NCI-H226 (cell line): ENCODE data around the gene FITM1.

ENCODE experiments used
- DNase-seq: peaks from one replicate; pipeline ENCODE4 v3.0.0-alpha.2; 2015

Gene FITM1

DNA sequence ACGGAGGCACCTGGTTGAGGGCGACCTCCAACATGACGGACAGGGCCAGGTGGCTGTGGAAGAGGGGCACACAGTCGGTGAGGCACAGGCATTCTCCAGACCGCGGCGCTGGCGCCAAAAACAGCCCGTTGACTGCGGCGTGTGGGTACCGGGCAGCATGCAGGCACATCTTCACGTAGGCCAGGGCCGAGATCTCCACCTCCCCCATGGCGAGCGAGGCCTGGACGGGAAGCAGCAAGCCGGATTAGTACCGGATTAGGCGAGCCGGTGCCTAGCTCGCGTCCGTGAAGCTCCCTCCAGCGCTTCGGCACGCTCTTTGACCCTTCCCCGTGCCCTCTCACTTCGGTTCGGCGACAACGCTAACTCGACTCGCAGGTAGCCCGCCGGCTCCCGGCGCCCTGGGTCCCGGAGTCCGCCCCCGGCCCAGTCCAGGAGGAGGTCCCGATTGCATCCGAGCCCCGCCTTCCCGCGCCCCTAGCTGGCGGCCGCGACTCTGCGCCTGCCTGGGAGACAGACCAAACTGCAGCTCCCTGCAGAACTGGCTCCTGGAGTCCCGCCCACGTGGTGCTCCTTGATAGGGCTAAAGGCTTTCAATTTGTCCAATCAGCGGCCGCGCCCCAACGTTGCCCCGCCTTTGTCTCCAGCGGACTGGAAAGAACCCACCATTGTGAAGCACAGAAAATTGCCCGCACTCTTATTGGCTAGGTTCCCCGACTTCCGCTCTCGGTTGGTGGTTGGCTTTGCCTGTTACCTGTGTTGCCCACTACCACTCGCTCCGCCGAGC, 10.8 kb downstream of the FITM1 start, which contains the start of gene EMC9:
Gene EMC9 (minus strand): TSS at position 495 of the 784 bp plus-strand sequence. CDS start 287 bp downstream, at position 208.
- DNase-seq: peak; percentile 99

DNA sequence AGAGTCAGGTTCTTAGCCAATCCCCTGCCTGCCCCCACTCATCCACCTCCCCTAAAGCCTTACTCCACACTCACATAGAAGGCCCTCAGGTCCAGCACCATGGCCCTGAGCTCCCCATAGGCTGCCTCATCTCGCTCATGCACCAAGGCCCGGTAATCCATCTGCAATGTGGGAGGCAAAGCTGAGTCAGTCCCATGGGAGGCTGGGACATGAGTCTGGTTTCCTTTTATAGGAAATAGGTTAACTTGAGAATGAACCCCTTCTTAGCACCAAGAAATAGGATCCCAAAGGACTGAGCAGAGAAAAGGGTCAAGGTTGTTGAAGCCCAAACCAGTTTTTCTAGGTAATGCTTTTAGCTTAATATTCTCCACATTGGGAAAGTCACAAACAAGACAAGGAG, 13.1 kb downstream of the FITM1 start:
- peak; percentile 40 for DNase-seq

GRCh38 chr14:24144451-24144850, 14.0 kb downstream of the FITM1 start:
- no peak for DNase-seq

- no peak for DNase-seq
These were observed 14.8 kb downstream of the FITM1 start for GRCh38 chr14:24145219-24145618.

- DNase-seq: no peak
These were observed 15.4 kb downstream of the FITM1 start for GRCh38 chr14:24145690-24146452.

- DNase-seq: peak; percentile 97
These were observed 16.1 kb downstream of the FITM1 start, which contains the start of gene PSME2 for GRCh38 chr14:24146453-24146977. PSME2 (minus strand) TSS chr14:24146610; CDS start chr14:24146581, 29 bp downstream.

GRCh38 chr14:24146978-24147760, 16.7 kb downstream of the FITM1 start, which contains the start of gene RNF31:
RNF31 (plus strand) TSS chr14:24147498; CDS start chr14:24147699, 201 bp downstream.
- DNase-seq: peak; percentile 97

DNA sequence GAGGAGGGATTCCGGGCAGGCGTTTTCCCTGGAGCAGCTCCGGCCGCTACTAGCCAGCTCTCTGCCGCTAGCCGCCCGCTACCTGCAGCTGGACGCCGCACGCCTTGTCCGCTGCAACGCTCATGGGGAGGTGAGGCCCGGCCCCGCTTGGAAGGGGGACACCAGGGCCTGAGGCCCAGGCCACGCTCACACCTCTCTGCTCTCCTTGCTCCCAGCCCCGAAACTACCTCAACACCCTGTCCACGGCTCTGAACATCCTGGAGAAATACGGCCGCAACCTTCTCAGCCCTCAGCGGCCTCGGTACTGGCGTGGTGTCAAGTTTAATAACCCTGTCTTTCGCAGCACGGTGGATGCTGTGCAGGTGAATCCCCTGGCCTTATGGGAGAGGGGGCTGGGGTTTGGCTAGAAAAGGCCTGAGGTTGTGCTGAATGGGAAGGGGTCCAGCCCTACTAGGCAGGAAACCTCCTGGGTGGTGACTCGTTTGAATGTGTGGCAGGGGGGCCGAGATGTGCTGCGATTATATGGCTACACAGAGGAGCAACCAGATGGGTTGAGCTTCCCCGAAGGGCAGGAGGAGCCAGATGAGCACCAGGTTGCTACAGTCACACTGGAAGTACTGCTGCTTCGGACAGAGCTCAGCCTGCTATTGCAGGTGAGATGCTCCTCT, 17.4 kb downstream of the FITM1 start:
- no peak for DNase-seq

DNA sequence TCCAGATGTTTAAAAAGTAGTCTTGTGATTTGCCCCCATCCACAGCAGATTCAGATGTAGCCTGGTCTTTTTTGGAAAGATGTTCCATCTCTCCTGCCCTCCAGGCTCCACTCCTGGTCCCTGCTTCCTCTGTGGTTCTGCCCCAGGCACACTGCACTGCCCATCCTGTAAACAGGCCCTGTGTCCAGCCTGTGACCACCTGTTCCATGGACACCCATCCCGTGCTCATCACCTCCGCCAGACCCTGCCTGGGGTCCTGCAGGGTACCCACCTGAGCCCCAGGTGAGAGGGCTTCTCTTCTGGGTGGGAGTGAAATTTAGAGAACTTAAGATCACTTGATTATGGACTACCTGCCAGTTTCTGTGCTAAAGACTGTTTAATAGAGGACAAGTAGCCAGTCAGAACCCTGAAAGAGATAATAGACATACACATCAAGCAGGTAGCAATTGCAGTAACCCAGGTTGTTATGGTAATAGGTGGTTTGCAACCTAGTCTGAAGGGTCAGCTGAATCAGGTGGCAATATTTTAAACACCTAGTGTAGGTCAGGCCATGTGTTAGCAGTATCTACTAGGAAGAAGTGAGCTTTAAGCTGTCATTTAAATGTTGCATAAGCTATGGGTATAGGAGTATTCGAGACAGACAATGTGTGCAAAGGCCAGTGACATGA, 19.0 kb downstream of the FITM1 start:
- DNase-seq: no peak

GRCh38 chr14:24150061-24150460, 19.6 kb downstream of the FITM1 start:
- DNase-seq: no peak

DNA sequence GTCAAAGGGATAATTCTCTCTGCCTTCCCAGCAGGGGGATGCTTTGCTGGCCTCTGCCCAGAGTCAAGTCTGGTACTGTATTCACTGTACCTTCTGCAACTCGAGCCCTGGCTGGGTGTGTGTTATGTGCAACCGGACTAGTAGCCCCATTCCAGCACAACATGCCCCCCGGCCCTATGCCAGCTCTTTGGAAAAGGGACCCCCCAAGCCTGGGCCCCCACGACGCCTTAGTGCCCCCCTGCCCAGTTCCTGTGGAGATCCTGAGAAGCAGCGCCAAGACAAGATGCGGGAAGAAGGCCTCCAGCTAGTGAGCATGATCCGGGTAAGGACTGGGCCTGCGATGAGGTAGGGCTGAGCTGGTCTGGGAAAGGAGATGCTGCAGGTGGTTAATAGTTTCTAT, 20.1 kb downstream of the FITM1 start:
- no peak for DNase-seq

DNA sequence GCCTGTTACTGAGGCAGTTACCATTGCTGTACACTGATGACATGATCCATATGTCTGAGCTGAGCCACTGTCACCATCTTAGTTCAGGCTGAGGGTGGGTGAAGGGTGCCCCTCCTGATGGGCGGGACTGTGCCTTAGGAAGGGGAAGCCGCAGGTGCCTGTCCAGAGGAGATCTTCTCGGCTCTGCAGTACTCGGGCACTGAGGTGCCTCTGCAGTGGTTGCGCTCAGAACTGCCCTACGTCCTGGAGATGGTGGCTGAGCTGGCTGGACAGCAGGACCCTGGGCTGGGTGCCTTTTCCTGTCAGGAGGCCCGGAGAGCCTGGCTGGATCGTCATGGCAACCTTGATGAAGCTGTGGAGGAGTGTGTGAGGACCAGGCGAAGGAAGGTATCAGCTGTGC, 20.5 kb downstream of the FITM1 start:
- DNase-seq: no peak

DNA sequence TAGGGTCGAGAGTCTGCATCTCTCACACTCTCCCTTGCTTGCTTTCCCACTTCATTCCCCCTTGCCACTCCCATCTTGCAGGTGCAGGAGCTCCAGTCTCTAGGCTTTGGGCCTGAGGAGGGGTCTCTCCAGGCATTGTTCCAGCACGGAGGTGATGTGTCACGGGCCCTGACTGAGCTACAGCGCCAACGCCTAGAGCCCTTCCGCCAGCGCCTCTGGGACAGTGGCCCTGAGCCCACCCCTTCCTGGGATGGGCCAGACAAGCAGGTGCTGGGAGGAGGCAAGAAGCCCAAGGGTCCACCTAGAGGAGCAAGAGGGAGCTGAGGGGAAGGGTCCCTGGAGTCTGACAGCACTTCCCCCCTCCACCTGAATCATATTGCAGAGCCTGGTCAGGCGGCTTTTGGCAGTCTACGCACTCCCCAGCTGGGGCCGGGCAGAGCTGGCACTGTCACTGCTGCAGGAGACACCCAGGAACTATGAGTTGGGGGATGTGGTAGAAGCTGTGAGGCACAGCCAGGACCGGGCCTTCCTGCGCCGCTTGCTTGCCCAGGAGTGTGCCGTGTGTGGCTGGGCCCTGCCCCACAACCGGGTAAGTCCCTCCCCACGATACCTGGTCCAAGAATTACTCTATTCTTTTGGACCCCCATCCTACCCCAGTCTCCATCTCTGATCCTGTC, 21.1 kb downstream of the FITM1 start:
- DNase-seq: no peak

- no peak for DNase-seq
These were observed 24.6 kb downstream of the FITM1 start for GRCh38 chr14:24155100-24155499.

DNA sequence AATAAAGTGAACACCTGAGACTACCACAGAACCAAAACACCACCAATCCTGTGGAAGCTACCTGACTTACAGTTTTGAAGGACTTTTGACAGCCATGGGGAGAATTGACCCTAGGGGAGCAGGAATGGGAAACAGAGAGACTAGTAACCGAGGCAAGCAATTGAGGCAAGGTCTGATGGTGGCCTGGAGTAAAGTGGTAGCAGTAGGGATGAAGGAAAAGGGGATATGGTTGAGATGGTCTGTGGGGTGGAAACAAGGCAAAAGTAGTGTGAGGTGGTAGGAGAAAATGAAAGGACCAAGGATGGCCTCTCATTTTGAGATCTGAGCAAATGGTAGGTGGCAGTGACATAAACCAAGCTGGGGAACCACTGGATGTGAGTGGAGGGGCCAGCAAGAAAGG, 26.4 kb downstream of the FITM1 start:
- no peak for DNase-seq

DNA sequence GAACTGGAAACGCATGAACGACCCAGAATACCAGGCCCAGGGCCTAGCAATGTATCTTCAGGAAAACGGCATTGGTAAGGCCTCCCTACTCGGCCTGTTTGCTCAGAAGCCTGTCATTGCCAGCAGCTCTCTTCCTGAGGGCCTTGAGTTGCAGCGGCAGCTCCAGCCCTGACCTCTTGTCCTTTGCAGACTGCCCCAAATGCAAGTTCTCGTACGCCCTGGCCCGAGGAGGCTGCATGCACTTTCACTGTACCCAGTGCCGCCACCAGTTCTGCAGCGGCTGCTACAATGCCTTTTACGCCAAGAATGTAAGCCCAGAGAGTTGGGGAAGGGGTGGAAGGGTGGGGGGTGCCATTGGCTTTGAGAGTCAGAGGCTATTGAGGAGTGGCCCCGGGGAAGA, 26.9 kb downstream of the FITM1 start:
- no peak for DNase-seq

- no peak for DNase-seq
These were observed 29.5 kb downstream of the FITM1 start for GRCh38 chr14:24159777-24160498.

DNA sequence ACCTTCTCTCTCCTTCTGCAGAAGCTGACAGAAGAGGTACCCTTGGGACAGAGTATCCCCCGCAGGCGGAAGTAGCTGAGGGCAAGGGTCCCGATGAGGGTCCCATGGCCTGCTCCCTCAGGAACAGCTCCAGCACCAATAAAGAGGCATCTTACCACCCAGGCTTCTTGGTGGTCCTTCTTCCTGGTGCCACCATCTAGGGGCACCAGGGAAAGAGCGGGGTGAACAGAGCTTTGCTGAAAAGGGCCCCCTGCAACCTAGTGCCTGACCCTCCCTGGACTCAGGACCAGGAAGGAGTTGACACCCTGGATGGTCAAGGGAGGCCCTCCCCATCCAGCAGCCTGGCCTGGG, 30.0 kb downstream of the FITM1 start:
- no peak for DNase-seq

DNA sequence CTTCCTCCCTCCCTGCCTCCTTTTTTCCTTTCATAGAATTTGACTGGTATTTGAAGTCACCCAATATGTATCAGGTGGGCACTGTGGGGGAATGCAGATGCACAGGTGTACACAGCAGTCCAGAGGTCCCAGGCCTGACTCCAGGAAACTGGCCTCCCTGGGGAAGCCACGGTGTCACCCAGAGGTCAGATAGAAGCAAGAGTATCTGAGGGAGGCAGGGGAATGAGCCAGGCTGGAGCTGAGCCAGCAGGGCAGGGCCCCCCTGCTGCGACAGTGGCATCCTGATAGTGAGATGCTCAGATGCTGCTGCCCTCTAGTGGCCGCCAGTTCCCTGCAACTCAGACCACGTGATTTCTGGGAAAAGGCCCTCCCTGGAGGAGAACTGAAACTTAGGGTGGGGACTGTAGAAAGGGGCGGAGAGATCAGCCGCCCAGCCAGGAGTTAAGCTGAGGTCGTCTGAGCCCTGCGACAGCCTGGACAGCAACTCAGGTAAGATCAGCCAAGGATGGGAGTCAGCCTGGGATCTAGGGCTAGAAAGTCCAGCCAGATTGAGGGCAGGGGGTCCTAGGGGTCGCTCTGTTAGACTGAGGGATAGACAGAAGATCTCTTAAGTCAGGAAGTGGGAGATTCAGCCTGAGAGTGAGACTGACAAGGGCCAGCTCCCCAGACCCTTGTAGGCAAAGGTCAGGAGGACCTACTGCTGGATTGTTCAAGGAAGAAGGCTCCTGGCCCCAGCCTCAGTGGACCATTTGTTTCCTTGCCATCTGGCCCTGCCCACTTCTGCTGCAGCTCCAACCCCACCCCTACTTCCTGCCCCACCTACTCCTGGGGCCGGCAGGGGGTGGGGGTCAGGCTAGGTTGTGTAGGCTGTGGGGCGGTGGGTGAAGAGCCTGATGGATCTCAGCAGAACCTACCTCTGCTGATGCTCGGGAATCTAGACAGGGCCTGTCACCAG, 30.7 kb downstream of the FITM1 start, which contains the start of gene IRF9:
Gene IRF9 (plus strand): TSS at position 416 of the 955 bp plus-strand sequence. CDS start 880 bp downstream, outside the sequence.
- DNase-seq: peak; percentile 87
